Osteoblast (primary cell): ENCODE data around the gene DPYSL5. TPM values are rescaled to one million over a fixed set of nuclear protein-coding genes. Genes with fewer than 3 reads are reported as not detected.
A peak's percentile ranks its signal among the peaks of the same experiment; 100 is the strongest.

ENCODE experiments used
- DNase-seq: peaks from one replicate; pipeline ENCODE4 v3.0.0; 2011; ENCODE audit warnings: low spot score, mixed read lengths; ENCODE audit not compliant: insufficient read length; ENCODE audit errors: missing footprints
- H2AFZ ChIP-seq: 2 replicates; pipeline ENCODE4 v1.6.0; 2011; ENCODE audit warnings: mild to moderate bottlenecking, low read length
- H3K27ac ChIP-seq: 2 replicates; pipeline ENCODE4 v1.5.1; 2011; ENCODE audit warnings: mild to moderate bottlenecking, low read depth, low read length, moderate library complexity
- H3K27me3 ChIP-seq: 2 replicates; pipeline ENCODE4 v1.6.0; 2012; ENCODE audit warnings: mild to moderate bottlenecking, control low read depth, inconsistent platforms, low read length, moderate library complexity; ENCODE audit not compliant: insufficient read depth
- H3K36me3 ChIP-seq: 2 replicates; pipeline ENCODE4 v1.5.1; 2011; ENCODE audit warnings: mild to moderate bottlenecking, low read length, control low read depth, moderate library complexity; ENCODE audit not compliant: insufficient read depth
- H3K4me1 ChIP-seq: 2 replicates; pipeline ENCODE4 v1.5.1; 2011; ENCODE audit warnings: mild to moderate bottlenecking, low read length, control low read depth, moderate library complexity; ENCODE audit not compliant: insufficient read depth
- H3K4me2 ChIP-seq: 2 replicates; pipeline ENCODE4 v1.6.0; 2011; ENCODE audit warnings: mild to moderate bottlenecking, low read length; ENCODE audit not compliant: insufficient read depth
- H3K4me3 ChIP-seq: fragments of 200-600 bp; sonication (generic); 3 replicates; pipeline ENCODE4 v1.5.1; 2012; ENCODE audit warnings: mild to moderate bottlenecking, low read length, inconsistent platforms; ENCODE audit not compliant: insufficient read depth
- H3K79me2 ChIP-seq: 2 replicates; pipeline ENCODE4 v1.6.0; 2012; ENCODE audit warnings: mild to moderate bottlenecking, low read length, control low read depth, inconsistent platforms; ENCODE audit not compliant: insufficient read depth
- H3K9me3 ChIP-seq: 2 replicates; pipeline ENCODE4 v1.5.1; 2011; ENCODE audit warnings: low read depth, low read length, control low read depth
- H4K20me1 ChIP-seq: 2 replicates; pipeline ENCODE4 v1.6.0; 2012; ENCODE audit warnings: mild to moderate bottlenecking, low read length, control low read depth; ENCODE audit not compliant: insufficient read depth
- total RNA-seq: library from RNA; depleted of rRNA; stranded (reverse); fragments of >200 nt; gene quantifications from 2 replicates; pipeline ENCODE4 v1.2.3, GENCODE V29; 2012
- TF ChIP-seq, protein P1 (sequence below): IDR thresholded peaks from 2 replicates; pipeline ENCODE4 v1.5.1; 2011; ENCODE audit warnings: mild to moderate bottlenecking, low read depth, low read length, moderate library complexity; ENCODE audit errors: extremely low read depth

DPYSL5 gene
- total RNA-seq, 1 donor = not detected

DNA sequence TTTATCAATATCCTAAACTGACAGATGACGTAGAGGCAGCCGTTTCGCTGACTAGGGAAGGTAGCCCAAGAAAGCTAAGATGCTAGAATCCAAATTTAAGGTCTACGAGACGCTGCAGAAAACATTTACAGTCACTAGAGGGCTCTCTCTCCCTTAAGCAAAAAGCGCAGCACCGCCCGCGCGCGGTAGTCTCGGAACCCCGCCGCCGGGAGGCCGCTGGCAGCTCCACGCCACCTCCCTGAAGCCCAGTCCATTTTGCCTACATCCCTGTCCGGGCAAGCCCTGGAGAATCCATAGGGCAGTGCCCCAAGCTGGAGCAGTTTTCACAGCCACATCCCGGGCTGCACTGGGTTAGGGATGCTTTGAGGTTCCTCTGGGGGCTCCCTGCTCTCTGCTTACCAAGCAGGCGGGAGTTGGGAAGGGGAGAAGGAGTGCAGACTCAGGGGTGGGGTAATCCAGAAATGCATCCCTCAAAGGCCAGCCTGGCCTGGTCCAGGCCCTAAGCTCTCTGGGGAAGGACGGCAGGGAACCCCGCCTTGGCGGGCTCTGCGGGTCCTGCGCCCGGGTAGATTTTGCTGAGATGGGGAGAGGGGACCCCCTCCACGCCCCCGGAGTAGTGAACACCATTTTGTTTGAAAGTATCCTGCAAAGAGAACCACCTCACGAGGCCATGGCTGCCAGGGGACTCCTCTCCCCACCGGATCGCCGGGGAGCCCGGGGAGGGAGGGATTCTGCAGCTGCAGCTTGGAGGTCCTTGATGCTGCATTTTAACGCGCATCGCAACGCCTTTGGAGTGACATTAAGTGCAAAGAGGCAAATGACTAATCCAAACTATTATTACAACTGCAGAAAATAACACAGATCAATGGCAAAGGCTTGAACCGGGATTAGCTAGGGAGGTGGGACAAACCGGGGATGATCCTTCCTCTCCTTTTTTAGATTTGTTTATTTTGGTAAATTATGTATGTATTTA is 1.3 kb upstream of the DPYSL5 start:
- peak; percentile 98 for DNase-seq
- Histone ChIP-seq H2AFZ (no peak overlapping the region), H3K4me1 (no peaks in the 10 kb centered on the region), H3K9me3 (no peaks in the 10 kb centered on the region), H3K27me3 (peaks cover 77% of the 10 kb centered on the region), H3K4me3 (no peak overlapping the region), H3K79me2 (no peaks in the 10 kb centered on the region), H4K20me1 (peaks cover 2% of the 10 kb centered on the region), H3K36me3 (no peaks in the 10 kb centered on the region), H3K4me2 (peak overlapping the region; percentile 16), H3K27ac (no peak overlapping the region)
- TF ChIP-seq, protein P1, sequence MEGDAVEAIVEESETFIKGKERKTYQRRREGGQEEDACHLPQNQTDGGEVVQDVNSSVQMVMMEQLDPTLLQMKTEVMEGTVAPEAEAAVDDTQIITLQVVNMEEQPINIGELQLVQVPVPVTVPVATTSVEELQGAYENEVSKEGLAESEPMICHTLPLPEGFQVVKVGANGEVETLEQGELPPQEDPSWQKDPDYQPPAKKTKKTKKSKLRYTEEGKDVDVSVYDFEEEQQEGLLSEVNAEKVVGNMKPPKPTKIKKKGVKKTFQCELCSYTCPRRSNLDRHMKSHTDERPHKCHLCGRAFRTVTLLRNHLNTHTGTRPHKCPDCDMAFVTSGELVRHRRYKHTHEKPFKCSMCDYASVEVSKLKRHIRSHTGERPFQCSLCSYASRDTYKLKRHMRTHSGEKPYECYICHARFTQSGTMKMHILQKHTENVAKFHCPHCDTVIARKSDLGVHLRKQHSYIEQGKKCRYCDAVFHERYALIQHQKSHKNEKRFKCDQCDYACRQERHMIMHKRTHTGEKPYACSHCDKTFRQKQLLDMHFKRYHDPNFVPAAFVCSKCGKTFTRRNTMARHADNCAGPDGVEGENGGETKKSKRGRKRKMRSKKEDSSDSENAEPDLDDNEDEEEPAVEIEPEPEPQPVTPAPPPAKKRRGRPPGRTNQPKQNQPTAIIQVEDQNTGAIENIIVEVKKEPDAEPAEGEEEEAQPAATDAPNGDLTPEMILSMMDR = peak; percentile 71

DNA sequence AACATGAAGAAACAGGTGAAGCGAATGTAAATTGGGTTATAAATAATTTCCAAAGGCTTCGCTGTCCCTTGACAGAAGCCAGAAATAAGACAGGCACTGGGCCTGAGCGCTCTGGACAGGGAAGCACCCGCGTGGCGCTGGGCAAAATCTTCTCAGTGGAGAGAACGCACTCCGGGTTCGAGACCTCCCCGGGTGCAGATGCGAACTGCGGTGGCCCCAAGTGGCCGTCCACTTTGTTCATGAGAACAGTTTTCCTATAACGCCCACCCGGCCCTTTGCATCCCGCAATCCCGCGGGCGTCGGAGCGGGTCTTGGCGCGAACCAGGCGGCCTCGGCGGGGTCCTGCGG is 651 bp upstream of the DPYSL5 start:
- Histone ChIP-seq H3K79me2 (no peaks in the 10 kb centered on the region), H3K27me3 (peaks cover 81% of the 10 kb centered on the region), H4K20me1 (peaks cover 2% of the 10 kb centered on the region), H3K4me1 (no peaks in the 10 kb centered on the region), H2AFZ (no peak overlapping the region), H3K27ac (no peak overlapping the region), H3K9me3 (no peaks in the 10 kb centered on the region), H3K4me3 (no peak overlapping the region), H3K4me2 (no peak overlapping the region), H3K36me3 (no peaks in the 10 kb centered on the region)
- TF ChIP-seq, protein P1 = no peak
- DNase-seq = peak; percentile 72

DNA sequence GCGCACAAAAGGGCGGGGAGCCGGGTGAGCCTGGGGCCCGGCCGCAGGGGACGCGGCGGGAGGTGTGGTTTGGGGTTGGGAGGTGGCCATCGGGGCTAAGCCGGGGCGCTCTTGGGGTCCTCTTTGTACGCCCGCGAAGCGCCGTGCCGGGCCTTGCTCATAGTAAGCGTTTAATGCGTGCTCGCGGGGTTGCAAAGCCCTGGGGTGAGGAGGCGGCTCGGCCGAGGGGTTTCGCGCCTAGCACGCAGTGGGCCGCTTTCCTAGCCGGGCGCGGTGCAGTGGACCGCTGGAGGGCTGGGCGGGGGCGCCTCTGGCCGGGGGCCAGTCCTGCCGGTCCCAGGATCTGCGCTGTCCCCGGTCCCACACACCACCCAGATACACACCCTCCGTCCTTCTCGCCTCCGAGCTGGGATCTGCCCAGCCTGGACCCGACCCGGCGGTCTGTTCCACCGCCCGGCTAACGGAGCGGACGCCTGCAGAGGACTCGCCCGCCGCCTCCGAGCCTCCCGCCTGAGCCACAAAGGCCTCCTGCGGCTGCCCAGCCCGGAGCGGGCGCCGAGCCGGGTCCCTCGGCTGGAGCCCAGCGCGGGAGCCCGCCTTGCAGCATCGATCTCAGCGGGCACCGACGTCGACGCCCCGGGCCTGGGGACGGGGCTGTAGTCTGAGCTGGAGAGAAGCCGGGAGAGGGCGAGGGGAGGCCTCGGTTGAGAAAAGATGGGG is 564 bp downstream of the DPYSL5 start:
- H4K20me1 ChIP-seq = peaks cover 2% of the 10 kb centered on the region
- peak; percentile 90 for DNase-seq
- no peak overlapping the region for H3K27ac ChIP-seq
- H3K4me2 ChIP-seq = no peak overlapping the region
- H2AFZ ChIP-seq = no peak overlapping the region
- no peaks in the 10 kb centered on the region for H3K4me1 ChIP-seq
- H3K4me3 ChIP-seq = no peak overlapping the region
- TF ChIP-seq, protein P1 = no peak
- no peaks in the 10 kb centered on the region for H3K79me2 ChIP-seq
- no peaks in the 10 kb centered on the region for H3K9me3 ChIP-seq
- H3K36me3 ChIP-seq = no peaks in the 10 kb centered on the region
- peaks cover 85% of the 10 kb centered on the region for H3K27me3 ChIP-seq
